Small intestine (tissue), 7 donors: ENCODE results near the gene CBX1. TPM values are rescaled to one million over a fixed set of nuclear protein-coding genes. Genes with fewer than 3 reads are reported as not detected.
A peak's percentile ranks its signal among the peaks of the same experiment; 100 is the strongest.

ENCODE experiments used
- DNase-seq, 2 donors: peaks; one replicate each; pipeline versions ENCODE4 v3.0.0 to v3.0.0-alpha.2; 2013
- FAIRE-seq: peaks from 2 replicates; lab custom pipeline; 2012; peaks lifted over from hg19 to GRCh38; lab: Jason Lieb, UNC
- H3K27ac ChIP-seq, 3 donors: one replicate each; pipeline ENCODE4 v1.5.1; 2013; ENCODE audit warnings: low read length in 2 of 3, mild to moderate bottlenecking in 2 of 3, control low read depth in 1 of 3, inconsistent platforms in 1 of 3, low read depth in 1 of 3, moderate library complexity in 1 of 3
- H3K27me3 ChIP-seq, 3 donors: one replicate each; pipeline ENCODE4 v1.6.1; 2013; ENCODE audit warnings: low read length in 3 of 3, inconsistent platforms in 1 of 3; ENCODE audit not compliant: control insufficient read depth in 3 of 3, insufficient read depth in 3 of 3
- H3K36me3 ChIP-seq, 3 donors: one replicate each; pipeline ENCODE4 v1.6.1; 2013; ENCODE audit warnings: low read length in 3 of 3, inconsistent platforms in 1 of 3, low read depth in 1 of 3, mild to moderate bottlenecking in 1 of 3, moderate library complexity in 1 of 3; ENCODE audit not compliant: control insufficient read depth in 3 of 3, insufficient read depth in 2 of 3
- H3K4me1 ChIP-seq, 3 donors: one replicate each; pipeline ENCODE4 v1.6.1; 2013; ENCODE audit warnings: low read length in 2 of 3, inconsistent platforms in 1 of 3, low read depth in 1 of 3, mild to moderate bottlenecking in 1 of 3, moderate library complexity in 1 of 3; ENCODE audit not compliant: control insufficient read depth in 3 of 3, insufficient read depth in 2 of 3
- H3K4me3 ChIP-seq, 3 donors: one replicate each; pipeline ENCODE4 v1.5.1; 2013; ENCODE audit warnings: low read length in 3 of 3, control low read depth in 1 of 3, inconsistent platforms in 1 of 3, low read depth in 1 of 3, mild to moderate bottlenecking in 1 of 3, moderate library complexity in 1 of 3
- H3K9me3 ChIP-seq, 2 donors: one replicate each; pipeline ENCODE4 v1.6.1; 2013; ENCODE audit warnings: low read depth in 1 of 2, low read length in 1 of 2; ENCODE audit not compliant: control insufficient read depth in 2 of 2, insufficient read depth in 1 of 2
- WGBS, 3 donors: extraction: QIAGEN DNeasy Blood & Tissue Kit; methylation state at CpG; one replicate each; pipeline ENCODE4 v1.1.7; 2013; 5-methylcytosine and 5-hydroxymethylcytosine counted together
- polyA plus RNA-seq, 4 donors: library from polyadenylated mRNA; stranded (reverse) in 3 of 4; unstranded in 1 of 4; fragments of 200-250 nt in 3 of 4; fragments of 120-200 nt in 1 of 4; gene quantifications; one replicate each; pipeline versions ENCODE4 v1.2.1 to v1.2.3, GENCODE V29; 2013
- donor health status: healthy with polysubstance abuse.
- donor health status: control.
- donor health status: control.
- donor health status: Bipolar disorder and iron deficiency.
- donor health status: healthy.

CBX1 gene
- polyA plus RNA-seq, 4 donors, result 9.4 to 57.1 (median 19.8) TPM

DNA sequence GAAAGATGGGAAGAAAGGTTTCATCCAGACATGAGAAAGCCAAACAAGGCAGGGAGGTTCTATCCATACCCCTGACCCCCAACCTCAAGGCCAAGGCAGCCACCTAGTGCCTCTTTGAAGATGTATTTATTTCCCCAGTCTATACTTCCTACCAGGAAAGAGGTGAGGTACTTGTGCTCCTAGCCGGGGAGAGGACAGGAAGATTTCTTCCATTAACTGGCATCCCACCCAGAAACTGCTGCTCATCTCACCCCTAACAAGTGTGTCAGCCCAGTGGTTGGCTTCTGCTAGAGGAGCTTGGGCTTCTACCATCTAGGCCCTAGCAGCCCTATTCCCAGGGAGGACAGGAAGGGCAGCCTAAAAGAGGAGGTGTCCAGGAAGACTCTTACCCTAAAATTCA is 72.5 kb downstream of the CBX1 start:
- Histone ChIP-seq H3K36me3 (peaks cover 0 to 3% (median 0%) of the 10 kb centered on the region in 3 donors), H3K4me1 (peaks cover 0 to 25% (median 4%) of the 10 kb centered on the region in 3 donors), H3K4me3 (no peak overlapping the region), H3K27ac (no peak overlapping the region), H3K27me3 (peaks cover 0 to 34% (median 0%) of the 10 kb centered on the region in 3 donors), H3K9me3 (no peaks in the 10 kb centered on the region)
- DNase-seq, result no peak
- 76 to 93% (median 80%) methylated on average over 1 of the region's 1 CpG for WGBS, 3 donors
- no peak for FAIRE-seq

DNA sequence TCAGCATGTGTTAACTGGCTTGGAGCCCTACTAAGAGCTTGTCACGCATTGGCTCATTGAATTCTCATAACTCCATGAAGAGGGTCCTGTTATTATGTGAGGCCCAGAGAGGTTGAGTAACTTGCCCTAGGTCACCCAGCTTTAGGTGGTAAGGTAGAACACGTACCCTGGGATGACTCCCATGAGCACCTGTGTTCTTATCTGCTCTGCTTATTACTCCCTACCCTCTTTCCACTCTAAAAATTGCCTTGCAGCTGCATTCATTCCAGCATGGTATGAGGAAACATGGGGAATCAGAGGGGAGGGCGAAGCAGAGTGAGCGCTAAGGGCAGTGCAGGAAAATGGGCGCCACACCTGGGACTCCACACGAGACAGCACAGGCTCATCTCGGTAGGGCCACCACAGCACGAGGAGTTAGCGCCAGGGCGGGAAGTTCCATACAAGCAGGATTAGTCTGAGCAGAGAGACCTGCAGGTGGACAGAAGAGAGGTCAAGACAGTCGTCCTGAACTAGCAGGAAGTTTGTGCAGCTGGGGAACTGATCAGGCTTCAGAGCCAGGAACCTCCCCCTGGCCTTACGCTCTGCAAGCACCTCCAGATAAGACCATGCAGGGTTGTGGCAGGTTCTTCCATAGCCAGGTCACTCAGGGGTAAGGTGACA is 73.8 kb downstream of the CBX1 start:
- Histone ChIP-seq H3K4me1 (peaks cover 0 to 31% (median 4%) of the 10 kb centered on the region in 3 donors), H3K27ac (no peak overlapping the region), H3K4me3 (no peak overlapping the region), H3K27me3 (peaks cover 0 to 38% (median 0%) of the 10 kb centered on the region in 3 donors), H3K36me3 (no peaks in the 10 kb centered on the region), H3K9me3 (no peaks in the 10 kb centered on the region)
- FAIRE-seq (no peak), DNase-seq (no peak)
- WGBS, 3 donors, result 68 to 86% (median 76%) methylated on average over 12 of the region's 12 CpGs

DNA sequence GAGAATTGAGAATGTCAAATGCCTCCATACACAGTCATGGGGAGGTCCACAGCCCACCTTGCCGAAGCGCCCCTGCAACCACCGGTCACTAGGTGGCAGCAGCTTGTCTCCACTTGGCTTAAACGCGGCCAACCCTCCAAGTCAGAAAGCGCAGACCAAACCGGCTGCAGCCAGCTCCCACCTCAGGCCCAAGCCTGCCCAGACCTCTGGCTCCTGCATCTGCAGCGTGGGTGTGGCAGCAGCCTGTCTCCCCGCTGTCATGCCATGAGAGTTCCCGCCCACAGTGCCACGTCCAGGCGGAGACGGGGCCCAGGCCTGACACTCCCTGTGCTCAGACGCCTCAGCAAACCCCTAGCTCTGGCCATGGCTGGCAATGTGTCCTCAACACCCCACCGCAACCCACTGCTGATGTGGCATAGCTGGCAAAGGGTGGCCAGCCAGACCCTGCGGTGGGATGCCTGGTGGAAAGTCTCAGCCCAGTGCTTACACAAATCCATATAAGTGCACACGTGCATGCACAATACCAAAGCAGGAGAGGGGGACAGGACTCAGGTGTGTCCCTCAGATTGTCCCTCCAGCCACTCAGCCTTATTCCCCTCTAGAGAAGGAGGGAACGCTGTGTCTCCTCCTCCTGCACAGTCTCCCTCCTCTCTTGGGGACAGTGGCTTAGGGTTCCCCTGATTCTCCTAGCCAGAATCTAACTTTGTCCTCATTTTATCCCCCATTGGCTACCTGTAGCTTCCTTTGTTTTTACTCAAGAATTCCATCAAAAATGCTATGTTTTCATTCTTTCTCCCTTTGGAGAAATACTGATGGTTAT is 74.6 kb downstream of the CBX1 start:
- peaks cover 0 to 40% (median 0%) of the 10 kb centered on the region in 3 donors for H3K27me3 ChIP-seq
- WGBS, 3 donors, result 22 to 25% (median 24%) methylated on average over 17 to 18 of the region's 18 CpGs
- no peak for FAIRE-seq
- no peak overlapping the region for H3K4me3 ChIP-seq
- H3K27ac ChIP-seq, result peak overlapping the region in 1 of 3 donors; percentile 3
- peak; percentile 74 to 90 for DNase-seq
- peaks cover 0 to 31% (median 4%) of the 10 kb centered on the region in 3 donors for H3K4me1 ChIP-seq
- H3K9me3 ChIP-seq, result no peaks in the 10 kb centered on the region
- no peaks in the 10 kb centered on the region for H3K36me3 ChIP-seq

DNA sequence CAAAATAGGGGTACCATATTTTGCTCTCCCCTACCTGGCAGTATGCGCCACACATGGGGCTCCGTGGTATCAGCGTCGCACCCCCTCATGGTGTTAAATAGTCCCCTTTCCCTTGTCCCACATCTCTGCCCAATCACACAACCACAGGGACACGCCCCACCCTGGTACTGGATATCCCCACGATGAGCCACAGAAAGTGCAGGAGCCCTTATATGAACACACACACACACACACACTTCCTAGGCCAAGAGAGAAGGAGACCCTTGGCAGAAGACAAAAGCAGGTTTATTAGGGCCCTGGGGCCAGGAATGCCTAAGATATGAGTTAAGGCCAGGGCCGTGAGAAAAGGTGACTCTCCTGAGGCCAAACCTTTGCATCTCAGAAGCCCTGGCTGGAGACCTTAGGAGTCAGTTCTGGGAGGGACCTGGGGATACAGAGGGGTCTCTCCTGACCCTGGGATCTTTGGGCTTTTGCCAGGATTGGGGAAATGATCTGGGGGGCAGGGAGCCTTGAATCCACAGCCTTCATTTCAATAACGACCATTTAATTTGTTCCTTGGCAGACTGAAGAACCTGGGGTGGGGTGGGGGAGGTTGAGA is 75.3 kb downstream of the CBX1 start:
- H3K36me3 ChIP-seq, result no peaks in the 10 kb centered on the region
- H3K27me3 ChIP-seq, result peaks cover 0 to 44% (median 0%) of the 10 kb centered on the region in 3 donors
- peak overlapping the region in 1 of 3 donors; percentile 53 for H3K4me3 ChIP-seq
- no peak for FAIRE-seq
- H3K4me1 ChIP-seq, result peaks cover 0 to 31% (median 4%) of the 10 kb centered on the region in 3 donors
- WGBS, 3 donors, result 25 to 35% (median 26%) methylated on average over 8 of the region's 8 CpGs
- no peaks in the 10 kb centered on the region for H3K9me3 ChIP-seq
- no peak overlapping the region for H3K27ac ChIP-seq
- DNase-seq, result no peak

DNA sequence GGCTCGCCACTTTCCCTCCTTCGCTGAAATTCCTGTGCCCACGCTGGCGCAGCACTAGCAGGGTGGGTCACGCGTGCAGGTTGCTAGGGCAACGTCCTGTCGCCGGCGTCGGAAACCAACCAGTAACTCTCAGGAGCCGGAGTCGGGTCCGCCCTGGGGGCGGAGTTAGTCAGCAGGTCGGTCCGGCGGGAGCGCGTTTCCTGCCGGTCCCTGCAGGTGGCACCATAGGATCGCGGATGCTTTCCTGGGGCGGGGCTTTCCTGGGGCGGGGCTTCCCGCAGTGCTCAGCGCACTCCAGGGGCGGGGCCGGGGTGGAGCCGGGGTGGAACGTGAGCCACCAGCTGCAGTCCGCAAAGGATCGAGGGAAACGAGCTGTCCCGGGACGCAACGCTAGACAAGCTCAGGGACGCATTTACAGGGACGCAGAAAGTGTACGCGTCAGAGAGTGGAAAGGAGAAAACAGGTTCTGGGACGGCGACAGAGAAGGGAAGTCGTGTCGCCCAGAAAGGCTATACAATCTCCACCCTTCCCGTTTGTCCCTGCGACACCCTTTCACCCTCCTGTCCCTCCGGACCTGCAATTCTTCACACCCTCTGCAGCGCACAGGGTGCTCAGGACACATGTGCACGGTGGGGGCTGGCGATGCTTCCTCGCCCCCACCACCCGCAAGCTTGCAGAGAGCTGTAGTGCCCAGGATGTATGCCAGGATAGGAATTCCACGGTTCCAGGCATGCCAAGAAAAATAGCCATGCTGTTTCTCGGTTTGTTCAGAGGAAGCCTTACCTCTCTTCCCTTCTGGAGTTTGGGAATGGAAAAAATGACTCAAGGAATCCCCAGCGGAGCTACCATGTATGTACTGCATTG is 76.0 kb downstream of the CBX1 start:
- peak; percentile 94 to 97 for DNase-seq
- Histone ChIP-seq H3K4me1 (peaks cover 0 to 31% (median 4%) of the 10 kb centered on the region in 3 donors), H3K27me3 (peaks cover 0 to 52% (median 0%) of the 10 kb centered on the region in 3 donors), H3K9me3 (no peaks in the 10 kb centered on the region), H3K4me3 (peak overlapping the region in 2 of 3 donors; percentile 41 to 53), H3K36me3 (no peaks in the 10 kb centered on the region), H3K27ac (peak overlapping the region in 1 of 3 donors; percentile 55)
- FAIRE-seq, result no peak
- WGBS, 3 donors, result 1% methylated on average over 55 to 56 of the region's 56 CpGs

DNA sequence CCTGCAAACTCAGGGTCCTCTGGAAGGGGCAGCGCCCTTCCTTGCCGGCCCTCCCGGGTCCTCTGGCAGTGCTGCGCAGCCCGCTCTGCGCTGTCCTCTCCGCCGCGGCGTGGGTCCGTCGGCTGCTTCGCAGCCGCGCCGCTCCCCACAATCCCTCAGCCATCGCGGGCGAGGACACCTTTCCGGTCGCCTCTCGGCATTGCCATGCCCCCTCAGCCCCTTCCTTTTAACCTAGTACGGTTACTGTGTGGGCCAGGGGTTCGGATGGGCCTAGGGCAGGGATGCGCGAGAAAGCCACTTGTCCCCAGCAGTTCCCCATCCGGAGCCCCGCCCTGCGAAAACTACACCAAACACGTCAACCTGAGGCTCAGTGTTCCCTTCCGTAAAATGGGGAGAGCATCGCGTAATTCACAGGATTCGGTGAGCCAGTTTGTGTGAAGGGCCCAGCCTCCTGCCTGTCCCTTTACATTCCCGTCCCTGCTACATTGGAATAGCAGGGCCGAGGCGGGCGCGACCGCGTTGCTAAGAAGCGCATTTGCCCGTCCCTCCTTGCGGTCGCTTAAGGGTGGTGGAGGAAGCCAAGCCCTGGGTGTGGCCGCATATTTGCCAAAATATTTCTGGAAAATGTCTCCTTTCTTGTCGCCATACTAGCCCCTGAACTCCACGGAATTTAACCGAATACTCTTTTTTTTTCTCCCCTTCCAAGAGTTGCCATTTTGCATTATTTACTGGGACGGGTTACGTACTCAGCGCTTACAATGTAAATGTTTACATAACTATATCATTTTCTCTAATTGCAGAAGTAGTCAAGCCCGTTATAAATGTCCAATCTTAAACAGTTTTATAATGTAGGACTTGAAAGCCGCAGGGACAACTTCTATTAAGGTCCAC is 76.9 kb downstream of the CBX1 start:
- H3K36me3 ChIP-seq, result no peaks in the 10 kb centered on the region
- peak overlapping the region in 2 of 3 donors; percentile 2 to 46 for H3K4me3 ChIP-seq
- H3K4me1 ChIP-seq, result peaks cover 0 to 31% (median 4%) of the 10 kb centered on the region in 3 donors
- 1% methylated on average over 53 to 54 of the region's 54 CpGs for WGBS, 3 donors
- H3K27ac ChIP-seq, result no peak overlapping the region
- peak in 1 of 2 donors; percentile 41 for DNase-seq
- peaks cover 0 to 54% (median 0%) of the 10 kb centered on the region in 3 donors for H3K27me3 ChIP-seq
- no peaks in the 10 kb centered on the region for H3K9me3 ChIP-seq
- no peak for FAIRE-seq

DNA sequence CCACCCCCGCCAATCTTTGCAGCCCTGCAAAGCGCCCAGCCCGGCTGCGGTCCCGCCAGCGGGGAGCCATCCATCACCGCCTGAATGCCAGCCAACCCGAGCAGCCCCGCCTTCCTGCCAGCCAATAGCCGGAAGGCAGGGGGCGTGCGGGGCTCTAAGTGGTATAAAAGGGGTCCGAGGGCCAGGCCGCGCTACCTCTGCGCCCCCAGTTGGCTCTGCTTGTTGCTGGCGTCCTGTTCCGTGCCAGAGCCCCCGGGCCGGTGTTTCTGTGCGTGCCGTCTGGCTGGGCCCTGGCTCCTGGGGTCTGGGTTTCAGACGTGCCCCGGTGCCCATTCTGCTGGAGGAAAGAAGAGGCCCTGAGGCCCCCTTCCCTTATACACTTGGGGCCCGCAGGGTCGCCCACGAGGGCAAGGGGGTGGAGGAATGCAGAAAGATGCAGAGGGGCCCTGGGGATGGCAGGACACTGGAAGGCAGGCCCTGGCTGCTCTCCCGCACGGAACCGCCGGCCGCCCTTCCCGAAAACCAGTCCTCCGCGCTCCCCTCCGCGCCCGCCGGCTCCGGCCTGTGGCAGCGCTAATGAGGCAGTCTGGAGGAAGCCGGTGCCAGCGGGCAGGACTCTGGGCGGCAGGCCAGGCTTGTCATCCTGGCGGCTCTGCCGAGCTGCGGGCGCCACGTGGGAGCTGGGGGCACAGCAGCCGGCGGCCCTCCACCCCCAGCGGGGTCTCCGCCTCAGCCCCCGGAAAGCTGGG is 77.7 kb downstream of the CBX1 start:
- FAIRE-seq, result no peak
- Histone ChIP-seq H3K9me3 (no peaks in the 10 kb centered on the region), H3K36me3 (no peaks in the 10 kb centered on the region), H3K27me3 (peaks cover 0 to 63% (median 0%) of the 10 kb centered on the region in 3 donors), H3K4me1 (peaks cover 0 to 31% (median 4%) of the 10 kb centered on the region in 3 donors), H3K27ac (peak overlapping the region in 1 of 3 donors; percentile 13), H3K4me3 (peak overlapping the region in 1 of 3 donors; percentile 46)
- WGBS, 3 donors, result 1 to 5% (median 2%) methylated on average over 43 to 54 of the region's 54 CpGs
- DNase-seq, result peak; percentile 63 to 68
